HCT116 (cell line): ENCODE results near the gene PNLDC1.

ENCODE experiments used
- CBX3 ChIP-seq: IDR thresholded peaks from 2 replicates; pipeline ENCODE4 v1.6.1; 2012; ENCODE audit warnings: low read depth
- CEBPB ChIP-seq: IDR thresholded peaks from 2 replicates; pipeline ENCODE4 v1.6.1; 2012; ENCODE audit warnings: low read depth
- CTCF ChIP-seq, 3 experiments: fragments of 200-600 bp in 1 of 3; sonication (generic) in 1 of 3; IDR thresholded peaks in 2 of 3; conservative IDR thresholded peaks in 1 of 3; 2 replicates each; pipeline ENCODE4 v1.5.1; 2012 to 2017; ENCODE audit warnings: low read depth in 2 of 3, low read length in 2 of 3, antibody characterized with exemption in 1 of 3, borderline replicate concordance in 1 of 3, control low read depth in 1 of 3, mild to moderate bottlenecking in 1 of 3, mixed read lengths in 1 of 3, mixed run types in 1 of 3, moderate library complexity in 1 of 3; ENCODE audit not compliant: insufficient read depth in 1 of 3
- EZH2 ChIP-seq: fragments of 200-600 bp; sonication (generic); IDR thresholded peaks from 2 replicates; pipeline ENCODE4 v1.6.1; 2017; ENCODE audit warnings: antibody characterized with exemption, mixed run types
- FOSL1 ChIP-seq: IDR thresholded peaks from 2 replicates; pipeline ENCODE4 v1.6.1; 2012; ENCODE audit warnings: low read depth
- MAX ChIP-seq: IDR thresholded peaks from 2 replicates; pipeline ENCODE4 v1.6.1; 2012
- POLR2A ChIP-seq: IDR thresholded peaks from 2 replicates; pipeline ENCODE4 v1.7.0; 2011; ENCODE audit warnings: borderline replicate concordance; ENCODE audit not compliant: insufficient read depth, insufficient read length; ENCODE audit errors: extremely low read depth
- POLR2AphosphoS5 ChIP-seq: IDR thresholded peaks from 2 replicates; pipeline ENCODE4 v1.6.1; 2011; ENCODE audit warnings: mild to moderate bottlenecking, low read depth, low read length, moderate library complexity
- RAD21 ChIP-seq: IDR thresholded peaks from 2 replicates; pipeline ENCODE4 v1.6.1; 2012; ENCODE audit warnings: low read depth, mild to moderate bottlenecking
- REST ChIP-seq: IDR thresholded peaks from 2 replicates; pipeline ENCODE4 v1.6.1; 2012; ENCODE audit warnings: low read depth
- SP1 ChIP-seq: IDR thresholded peaks from 2 replicates; pipeline ENCODE4 v1.6.1; 2012; ENCODE audit warnings: low read depth
- YY1 ChIP-seq: IDR thresholded peaks from 2 replicates; pipeline ENCODE4 v1.6.1; 2011; ENCODE audit warnings: low read length, low read depth, moderate library complexity, mild to moderate bottlenecking; ENCODE audit not compliant: insufficient replicate concordance; ENCODE audit errors: extremely low read depth

- TF ChIP-seq POLR2A (no peak), SP1 (no peak), CTCF (IDR thresholded peaks at IDR 0.05 in 2 of 3, conservative IDR thresholded peaks at IDR 0.05 in 1 of 3; ENCODE audit: borderline replicate concordance in 1 of 3, insufficient read depth in 1 of 3, low read depth in 2 of 3, low read length in 2 of 3) (no peak), EZH2 (no peak), YY1 (no peak), POLR2AphosphoS5 (no peak), RAD21 (no peak), MAX (no peak), CBX3 (no peak), REST (no peak), FOSL1 (no peak), CEBPB (no peak)
These were observed 2.5 kb upstream of the PNLDC1 start for GRCh38 chr6:159797554-159797953.
